CD4-positive, CD25-positive, alpha-beta regulatory T cell (primary cell): ENCODE results near the gene CACNG1. TPM values are rescaled to one million over a fixed set of nuclear protein-coding genes. Genes with fewer than 3 reads are reported as not detected.
"Not testable (repeated sequence)": the region's sequence is repeated elsewhere in the genome, so short reads cannot be mapped to it uniquely, and the experiment has no call there.

Experiments
- ATAC-seq, 2 donors: fragments of 150-1000 bp; cut with Tn5 transposase; one replicate each; pipeline ENCODE4 v1.10.0; 2021; ENCODE audit warnings: low read depth in 2 of 2, moderate number of reproducible peaks in 2 of 2, moderate library complexity in 1 of 2
- DNase-seq, 3 donors: peaks; one replicate each; pipeline versions ENCODE4 v3.0.0 to v3.0.0-alpha.2; 2012 to 2022; ENCODE audit warnings: mixed read lengths in 1 of 3
- H3K27ac ChIP-seq: one replicate; pipeline ENCODE4 v1.7.0; 2013; ENCODE audit warnings: mild to moderate bottlenecking, low read length; ENCODE audit not compliant: insufficient read depth, poor library complexity, severe bottlenecking
- H3K27me3 ChIP-seq: one replicate; pipeline ENCODE4 v1.7.0; 2013; ENCODE audit warnings: low read length; ENCODE audit not compliant: control insufficient read depth, insufficient read depth
- H3K36me3 ChIP-seq: one replicate; pipeline ENCODE4 v1.7.0; 2013; ENCODE audit warnings: mild to moderate bottlenecking, low read length, moderate library complexity; ENCODE audit not compliant: control insufficient read depth, insufficient read depth
- H3K4me1 ChIP-seq: 2 replicates; pipeline ENCODE4 v1.7.0; 2013; ENCODE audit warnings: mild to moderate bottlenecking, low read length; ENCODE audit not compliant: insufficient read depth, control insufficient read depth, poor library complexity, severe bottlenecking
- H3K4me3 ChIP-seq: one replicate; pipeline ENCODE4 v1.7.0; 2013; ENCODE audit warnings: low read depth, mild to moderate bottlenecking, low read length, moderate library complexity
- H3K9me3 ChIP-seq, 2 experiments: 1 replicate in 1 of 2; 2 replicates in 1 of 2; pipeline ENCODE4 v1.7.0; 2013; ENCODE audit warnings: low read length in 2 of 2, mild to moderate bottlenecking in 1 of 2, moderate library complexity in 1 of 2; ENCODE audit not compliant: control insufficient read depth in 2 of 2
- H3K27ac Mint-ChIP-seq, 3 donors: one replicate each; pipeline ENCODE4 v1.8.0; 2020 to 2022; ENCODE audit warnings: mild to moderate bottlenecking in 3 of 3, mixed read lengths in 3 of 3, moderate library complexity in 2 of 3
- H3K27me3 Mint-ChIP-seq: one replicate; pipeline ENCODE4 v1.8.0; 2022; ENCODE audit warnings: mild to moderate bottlenecking, mixed read lengths
- H3K36me3 Mint-ChIP-seq: one replicate; pipeline ENCODE4 v1.8.0; 2020; ENCODE audit warnings: mixed read lengths
- H3K4me1 Mint-ChIP-seq, 4 donors: one replicate each; pipeline ENCODE4 v1.8.0; 2020 to 2022; ENCODE audit warnings: mixed read lengths in 4 of 4, mild to moderate bottlenecking in 1 of 4
- H3K4me3 Mint-ChIP-seq, 4 donors: one replicate each; pipeline ENCODE4 v1.8.0; 2020 to 2022; ENCODE audit warnings: mild to moderate bottlenecking in 4 of 4, mixed read lengths in 4 of 4, moderate library complexity in 3 of 4
- H3K9me3 Mint-ChIP-seq, 7 donors: one replicate each; pipeline ENCODE4 v1.8.0; 2020 to 2022; ENCODE audit warnings: mixed read lengths in 7 of 7, mild to moderate bottlenecking in 3 of 7, moderate library complexity in 2 of 7
- polyA plus RNA-seq, 4 donors: library from polyadenylated mRNA; unstranded; fragments of 300-500 nt; fragmentation: Illumina TruSeq; gene quantifications; one replicate each; pipeline ENCODE4 v1.2.3, GENCODE V29; 2021
- total RNA-seq: library from RNA; stranded (reverse); gene quantifications from one replicate; pipeline ENCODE4 v1.2.3, GENCODE V29; 2022

Gene CACNG1
- total and polyA plus RNA-seq, 5 donors from 2014 or later: not detected

DNA sequence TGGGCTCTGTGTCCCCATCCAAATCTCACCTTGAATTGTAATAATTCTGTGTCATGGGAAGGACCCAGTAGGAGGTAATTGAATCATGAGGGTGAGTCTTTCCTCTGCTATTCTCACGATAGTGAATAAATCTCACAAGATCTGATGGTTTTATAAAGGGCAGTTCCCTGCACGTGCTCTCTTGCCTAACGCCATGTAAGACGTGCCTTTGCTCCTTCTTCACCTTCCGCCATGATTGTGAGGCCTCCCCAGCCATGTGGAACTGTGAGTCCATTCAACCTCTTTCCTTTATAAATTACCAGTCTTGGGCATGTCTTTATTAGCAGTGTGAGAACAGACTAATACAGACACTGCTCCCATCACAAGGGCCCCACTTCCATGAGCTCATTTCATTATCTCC lies 3.2 kb upstream of the CACNG1 start:
- not testable (repeated sequence) for H3K4me3 ChIP-seq, H3K4me3 Mint-ChIP-seq, ATAC-seq, H3K27me3 ChIP-seq, H3K9me3 ChIP-seq, H3K4me1 ChIP-seq, H3K4me1 Mint-ChIP-seq, H3K9me3 Mint-ChIP-seq, H3K27ac Mint-ChIP-seq, DNase-seq, H3K36me3 ChIP-seq, H3K36me3 Mint-ChIP-seq, H3K27ac ChIP-seq
- peaks cover 11% of the 10 kb centered on the region for H3K27me3 Mint-ChIP-seq

DNA sequence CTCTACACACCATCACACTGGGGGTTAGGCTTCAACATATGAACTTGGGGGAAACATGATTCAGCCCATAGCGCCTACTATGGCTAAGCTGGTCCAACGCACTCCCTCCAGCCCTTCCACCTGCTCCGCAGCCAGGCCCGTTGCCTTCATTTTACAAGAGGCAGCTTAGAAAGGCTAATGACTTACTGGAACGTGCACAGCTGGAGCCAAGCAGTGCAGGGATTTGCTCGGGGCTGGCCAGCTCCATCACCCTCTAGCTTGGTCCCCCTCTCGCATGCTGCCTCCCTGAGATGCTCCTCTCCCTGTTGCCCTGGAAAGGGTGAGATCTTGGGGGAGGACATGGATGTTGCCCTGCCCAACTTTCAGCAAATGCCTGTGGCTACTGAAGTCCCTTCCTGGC lies 2.8 kb upstream of the CACNG1 start:
- no peaks in the 10 kb centered on the region for H3K4me1 ChIP-seq
- no peaks in the 10 kb centered on the region for H3K36me3 Mint-ChIP-seq
- no peaks in the 10 kb centered on the region for H3K9me3 ChIP-seq
- no peak overlapping the region for H3K4me3 Mint-ChIP-seq
- H3K4me1 Mint-ChIP-seq: peaks cover 0 to under 1% (median 0%) of the 10 kb centered on the region in 4 donors
- peaks cover 7% of the 10 kb centered on the region for H3K27me3 Mint-ChIP-seq
- DNase-seq (no peak), ATAC-seq (no peak)
- no peak overlapping the region for H3K4me3 ChIP-seq
- no peak overlapping the region for H3K27ac Mint-ChIP-seq
- H3K36me3 ChIP-seq: no peaks in the 10 kb centered on the region
- peaks cover 0 to 4% (median 0%) of the 10 kb centered on the region in 7 donors for H3K9me3 Mint-ChIP-seq
- no peaks in the 10 kb centered on the region for H3K27me3 ChIP-seq
- no peak overlapping the region for H3K27ac ChIP-seq

DNA sequence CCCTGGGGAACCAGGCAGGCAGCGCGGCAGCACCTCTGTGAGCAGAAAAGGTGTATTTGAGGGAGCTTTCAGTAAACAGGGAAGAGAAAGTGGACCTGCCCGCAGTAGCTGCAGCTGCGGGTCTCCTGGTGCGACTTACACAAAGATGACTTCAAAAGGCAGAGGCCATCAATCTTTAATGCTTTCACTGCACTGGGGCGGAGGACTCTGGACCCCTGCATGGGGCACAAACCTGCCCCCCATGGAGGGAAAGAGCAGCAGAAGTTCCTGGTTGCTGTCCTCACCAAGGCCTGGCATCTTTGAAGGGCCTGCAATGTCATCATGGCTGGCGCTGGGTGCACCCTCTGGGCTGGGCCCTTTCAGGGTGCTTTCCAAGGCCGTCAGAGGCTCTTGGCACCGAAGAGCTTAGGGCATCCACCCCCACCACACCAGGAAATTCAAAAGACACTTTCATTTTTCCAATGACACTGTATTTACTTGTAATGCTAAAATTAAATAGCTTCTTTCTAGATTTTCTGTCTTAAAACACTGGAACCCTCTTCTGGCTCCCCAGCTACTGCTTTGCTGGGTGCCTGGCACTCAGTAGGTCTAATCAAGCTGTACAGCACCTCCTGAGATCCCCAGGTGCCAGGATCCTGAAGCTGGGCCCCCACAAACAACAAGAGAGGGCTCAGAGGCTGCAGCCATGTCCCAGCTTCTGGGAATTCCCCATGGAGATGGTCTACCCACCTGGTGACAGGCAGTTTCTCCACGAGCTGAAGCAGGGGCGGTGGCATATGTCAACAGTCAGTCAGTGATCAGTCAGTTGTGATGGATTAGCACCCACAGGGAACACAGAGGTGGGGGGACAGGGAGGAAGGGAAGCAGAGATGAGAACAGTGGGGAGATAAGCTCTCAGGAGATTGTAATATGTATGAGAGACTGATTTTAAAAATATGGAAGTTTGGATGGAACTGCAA lies 2.1 kb upstream of the CACNG1 start:
- Mint-ChIP-seq H3K4me1 (no peaks in the 10 kb centered on the region), H3K4me3 (no peak overlapping the region), H3K27me3 (peaks cover 5% of the 10 kb centered on the region), H3K9me3 (peaks cover 0 to 5% (median 0%) of the 10 kb centered on the region in 7 donors), H3K27ac (no peak overlapping the region), H3K36me3 (no peaks in the 10 kb centered on the region)
- Histone ChIP-seq H3K4me1 (no peaks in the 10 kb centered on the region), H3K36me3 (no peaks in the 10 kb centered on the region), H3K4me3 (no peak overlapping the region), H3K27ac (no peak overlapping the region), H3K9me3 (peaks cover 0 to under 1% of the 10 kb centered on the region in 2 experiments), H3K27me3 (no peaks in the 10 kb centered on the region)
- DNase-seq: no peak
- no peak for ATAC-seq

DNA sequence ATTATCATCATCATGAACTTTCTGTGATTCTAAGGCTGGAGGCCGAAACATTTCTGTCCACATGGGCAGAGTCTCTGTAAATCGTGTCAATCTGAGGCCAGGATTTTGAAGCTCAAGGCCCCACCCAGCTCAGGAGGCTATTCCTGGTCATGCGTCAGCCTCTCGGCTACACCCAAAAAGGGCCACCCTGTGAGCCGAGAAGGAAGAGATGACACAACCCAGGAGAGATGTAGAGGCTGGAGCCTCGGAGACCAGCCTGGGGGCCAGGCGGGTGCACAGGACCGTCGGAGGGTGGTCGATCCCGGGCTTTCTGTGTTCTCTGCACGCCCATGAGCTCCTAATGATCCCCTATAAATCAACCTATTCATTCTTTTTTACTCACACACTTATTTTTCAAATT lies 1.1 kb upstream of the CACNG1 start:
- Histone ChIP-seq H3K9me3 (peaks cover 8 to 11% of the 10 kb centered on the region in 2 experiments), H3K27me3 (peaks cover 3% of the 10 kb centered on the region), H3K4me1 (no peaks in the 10 kb centered on the region), H3K36me3 (no peaks in the 10 kb centered on the region), H3K27ac (no peak overlapping the region), H3K4me3 (no peak overlapping the region)
- no peak for ATAC-seq
- Mint-ChIP-seq H3K27me3 (peaks cover 5% of the 10 kb centered on the region), H3K9me3 (peaks cover 0 to 12% (median 3%) of the 10 kb centered on the region in 7 donors), H3K36me3 (no peaks in the 10 kb centered on the region), H3K4me1 (no peaks in the 10 kb centered on the region), H3K4me3 (no peak overlapping the region), H3K27ac (no peak overlapping the region)
- DNase-seq: no peak

GRCh38 chr17:67044940-67045339 lies 586 bp downstream of the CACNG1 start:
- H3K9me3 ChIP-seq: peaks cover 18 to 27% of the 10 kb centered on the region in 2 experiments

GRCh38 chr17:67046398-67046797 lies 2.0 kb downstream of the CACNG1 start:
- DNase-seq (no peak), ATAC-seq (no peak)
- H3K27me3 ChIP-seq: peaks cover 3% of the 10 kb centered on the region
- no peak overlapping the region for H3K4me3 ChIP-seq
- no peaks in the 10 kb centered on the region for H3K4me1 Mint-ChIP-seq
- H3K9me3 ChIP-seq: peaks cover 18 to 27% of the 10 kb centered on the region in 2 experiments
- H3K27ac ChIP-seq: no peak overlapping the region
- no peaks in the 10 kb centered on the region for H3K36me3 Mint-ChIP-seq
- no peak overlapping the region for H3K4me3 Mint-ChIP-seq
- no peaks in the 10 kb centered on the region for H3K4me1 ChIP-seq
- peaks cover 0 to 30% (median 4%) of the 10 kb centered on the region in 7 donors for H3K9me3 Mint-ChIP-seq
- H3K27me3 Mint-ChIP-seq: peaks cover 5% of the 10 kb centered on the region
- no peak overlapping the region for H3K27ac Mint-ChIP-seq
- H3K36me3 ChIP-seq: no peaks in the 10 kb centered on the region

More at GRCh38 chr17:67044940-67045339, 586 bp downstream of the CACNG1 start:
- Histone ChIP-seq H3K27me3 (peaks cover 3% of the 10 kb centered on the region), H3K4me1 (no peaks in the 10 kb centered on the region), H3K36me3 (no peaks in the 10 kb centered on the region), H3K27ac (no peak overlapping the region), H3K4me3 (no peak overlapping the region)
- H3K4me1 Mint-ChIP-seq: no peaks in the 10 kb centered on the region
- peaks cover 5% of the 10 kb centered on the region for H3K27me3 Mint-ChIP-seq
- H3K27ac Mint-ChIP-seq: no peak overlapping the region
- DNase-seq (no peak), ATAC-seq (no peak)
- peaks cover 0 to 28% (median 3%) of the 10 kb centered on the region in 7 donors for H3K9me3 Mint-ChIP-seq
- H3K4me3 Mint-ChIP-seq: no peak overlapping the region
- no peaks in the 10 kb centered on the region for H3K36me3 Mint-ChIP-seq

DNA sequence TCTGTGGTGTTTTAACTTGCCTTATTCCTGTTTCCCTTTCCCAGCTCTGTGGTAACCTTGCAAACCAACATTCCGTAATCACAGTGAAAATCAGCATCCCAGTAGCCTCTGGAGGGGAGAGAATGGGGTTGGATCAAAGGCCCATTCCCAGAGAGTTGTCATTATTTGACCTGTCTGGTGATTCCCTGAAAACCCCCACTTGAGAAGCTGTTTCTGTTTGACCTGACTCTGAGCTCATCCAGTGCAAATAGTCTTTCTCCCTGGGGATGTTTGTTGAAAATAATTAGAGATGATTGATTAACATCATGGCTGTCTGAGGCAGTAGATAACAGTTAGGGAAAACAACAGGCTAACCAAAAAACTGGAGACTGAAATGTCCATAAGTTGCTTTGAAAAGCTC lies 3.0 kb downstream of the CACNG1 start:
- H3K4me3 Mint-ChIP-seq: no peak overlapping the region
- H3K36me3 ChIP-seq: no peaks in the 10 kb centered on the region
- no peak for DNase-seq
- ATAC-seq: no peak
- no peak overlapping the region for H3K27ac Mint-ChIP-seq
- H3K36me3 Mint-ChIP-seq: no peaks in the 10 kb centered on the region
- H3K27me3 ChIP-seq: peaks cover 3% of the 10 kb centered on the region
- peaks cover 0 to 30% (median 4%) of the 10 kb centered on the region in 7 donors for H3K9me3 Mint-ChIP-seq
- H3K27me3 Mint-ChIP-seq: peaks cover 5% of the 10 kb centered on the region
- no peaks in the 10 kb centered on the region for H3K4me1 ChIP-seq
- H3K4me1 Mint-ChIP-seq: no peaks in the 10 kb centered on the region
- peaks cover 18 to 27% of the 10 kb centered on the region in 2 experiments for H3K9me3 ChIP-seq
- no peak overlapping the region for H3K27ac ChIP-seq
- no peak overlapping the region for H3K4me3 ChIP-seq
